ENCODE data around the gene RREB1. TPM values are rescaled to one million over a fixed set of nuclear protein-coding genes. Genes with fewer than 3 reads are reported as not detected.

RREB1 gene
- total RNA-seq, 1 experiment from 2014 or later, result 53.5 TPM

DNA sequence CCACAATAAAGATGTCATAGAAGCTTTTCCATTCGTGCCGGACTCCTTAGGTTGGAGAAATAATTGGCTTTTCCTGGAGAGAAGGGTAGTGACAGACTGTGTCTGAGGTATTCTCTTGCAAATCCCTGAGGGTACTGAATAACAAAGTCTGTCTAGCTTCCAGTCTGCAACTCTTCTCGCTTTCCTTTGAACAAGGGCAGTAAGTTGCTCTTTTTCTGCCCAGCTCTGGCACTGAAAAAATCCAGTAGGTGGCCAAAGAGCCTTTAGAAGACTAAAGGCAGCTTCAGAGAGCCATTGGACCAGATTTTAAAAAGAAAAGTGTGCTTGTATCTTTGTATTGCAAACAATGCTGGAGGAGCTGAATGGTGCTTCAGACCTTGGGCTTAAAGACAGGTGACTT lies 20.7 kb upstream of the RREB1 start:
- Mint-ChIP-seq H3K4me1 (ENCODE audit: insufficient read depth, unreplicated experiment) (no peaks in the 10 kb centered on the region), H3K27ac (ENCODE audit: low read depth, unreplicated experiment) (no peak overlapping the region), H3K9me3 (ENCODE audit: unreplicated experiment) (no peaks in the 10 kb centered on the region), H3K36me3 (ENCODE audit: insufficient read depth, unreplicated experiment) (no peaks in the 10 kb centered on the region), H3K4me3 (ENCODE audit: unreplicated experiment) (no peak overlapping the region), H3K27me3 (ENCODE audit: insufficient read depth, unreplicated experiment) (no peaks in the 10 kb centered on the region)
- TF ChIP-seq, protein P1, sequence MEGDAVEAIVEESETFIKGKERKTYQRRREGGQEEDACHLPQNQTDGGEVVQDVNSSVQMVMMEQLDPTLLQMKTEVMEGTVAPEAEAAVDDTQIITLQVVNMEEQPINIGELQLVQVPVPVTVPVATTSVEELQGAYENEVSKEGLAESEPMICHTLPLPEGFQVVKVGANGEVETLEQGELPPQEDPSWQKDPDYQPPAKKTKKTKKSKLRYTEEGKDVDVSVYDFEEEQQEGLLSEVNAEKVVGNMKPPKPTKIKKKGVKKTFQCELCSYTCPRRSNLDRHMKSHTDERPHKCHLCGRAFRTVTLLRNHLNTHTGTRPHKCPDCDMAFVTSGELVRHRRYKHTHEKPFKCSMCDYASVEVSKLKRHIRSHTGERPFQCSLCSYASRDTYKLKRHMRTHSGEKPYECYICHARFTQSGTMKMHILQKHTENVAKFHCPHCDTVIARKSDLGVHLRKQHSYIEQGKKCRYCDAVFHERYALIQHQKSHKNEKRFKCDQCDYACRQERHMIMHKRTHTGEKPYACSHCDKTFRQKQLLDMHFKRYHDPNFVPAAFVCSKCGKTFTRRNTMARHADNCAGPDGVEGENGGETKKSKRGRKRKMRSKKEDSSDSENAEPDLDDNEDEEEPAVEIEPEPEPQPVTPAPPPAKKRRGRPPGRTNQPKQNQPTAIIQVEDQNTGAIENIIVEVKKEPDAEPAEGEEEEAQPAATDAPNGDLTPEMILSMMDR (IDR thresholded peaks at IDR 0.05; ENCODE audit: unreplicated experiment), result no peak
- intact Hi-C loops (cut with micrococcal nuclease), result no loop called here
- no peak for DNase-seq (ENCODE audit: unreplicated experiment)
- no TSS peak for BruUV-seq (replicated peaks)
- CTCF ChIA-PET, result interaction anchor here (0.6 to 1.2 kb wide), 3 partner anchors 66 to 388 kb away, joined by 3 to 4 read pairs (median 4); no protein-coding TSS in a partner anchor
- POLR2A ChIA-PET, result interaction anchor here (1.4 kb wide), 1 partner anchor 29 kb away, joined by 5 read pairs; no protein-coding TSS in a partner anchor

DNA sequence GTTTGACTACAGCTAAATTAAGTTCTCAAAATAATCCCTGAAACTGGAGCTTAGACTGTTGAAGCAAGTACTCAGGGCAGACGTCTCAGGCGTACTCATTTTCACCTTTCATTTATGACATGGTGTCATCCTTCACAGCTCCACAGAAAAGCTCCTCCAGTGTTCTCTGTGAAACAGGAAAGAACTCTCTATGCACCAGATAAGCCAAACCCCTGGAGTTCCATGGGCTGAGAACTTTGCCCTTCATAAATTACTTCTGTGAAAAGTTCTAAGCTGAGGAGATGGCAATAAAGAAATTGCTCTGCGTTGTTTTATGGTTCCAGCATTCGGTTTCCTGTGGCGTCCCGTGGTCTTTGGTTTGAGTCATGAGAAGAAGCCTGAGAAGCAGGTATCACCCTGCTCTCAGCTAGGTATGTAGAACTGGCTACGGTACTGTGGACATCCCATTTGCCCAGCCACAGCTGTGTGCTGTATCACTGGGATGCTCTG lies 20.2 kb upstream of the RREB1 start:
- BruUV-seq (replicated peaks), result no TSS peak
- Mint-ChIP-seq H3K27ac (ENCODE audit: low read depth, unreplicated experiment) (no peak overlapping the region), H3K9me3 (ENCODE audit: unreplicated experiment) (no peaks in the 10 kb centered on the region), H3K27me3 (ENCODE audit: insufficient read depth, unreplicated experiment) (no peaks in the 10 kb centered on the region), H3K4me1 (ENCODE audit: insufficient read depth, unreplicated experiment) (no peaks in the 10 kb centered on the region), H3K36me3 (ENCODE audit: insufficient read depth, unreplicated experiment) (no peaks in the 10 kb centered on the region), H3K4me3 (ENCODE audit: unreplicated experiment) (no peak overlapping the region)
- ChIA-PET CTCF (interaction anchor here (0.6 to 1.2 kb wide), 2 partner anchors 15 to 388 kb away, joined by 3 read pairs; no protein-coding TSS in a partner anchor), POLR2A (interaction anchor here (1.4 kb wide), 1 partner anchor 29 kb away, joined by 5 read pairs; no protein-coding TSS in a partner anchor)
- intact Hi-C loops (cut with micrococcal nuclease), result no loop called here
- no peak for DNase-seq (ENCODE audit: unreplicated experiment)
- TF ChIP-seq, protein P1 (IDR thresholded peaks at IDR 0.05; ENCODE audit: unreplicated experiment), result no peak

DNA sequence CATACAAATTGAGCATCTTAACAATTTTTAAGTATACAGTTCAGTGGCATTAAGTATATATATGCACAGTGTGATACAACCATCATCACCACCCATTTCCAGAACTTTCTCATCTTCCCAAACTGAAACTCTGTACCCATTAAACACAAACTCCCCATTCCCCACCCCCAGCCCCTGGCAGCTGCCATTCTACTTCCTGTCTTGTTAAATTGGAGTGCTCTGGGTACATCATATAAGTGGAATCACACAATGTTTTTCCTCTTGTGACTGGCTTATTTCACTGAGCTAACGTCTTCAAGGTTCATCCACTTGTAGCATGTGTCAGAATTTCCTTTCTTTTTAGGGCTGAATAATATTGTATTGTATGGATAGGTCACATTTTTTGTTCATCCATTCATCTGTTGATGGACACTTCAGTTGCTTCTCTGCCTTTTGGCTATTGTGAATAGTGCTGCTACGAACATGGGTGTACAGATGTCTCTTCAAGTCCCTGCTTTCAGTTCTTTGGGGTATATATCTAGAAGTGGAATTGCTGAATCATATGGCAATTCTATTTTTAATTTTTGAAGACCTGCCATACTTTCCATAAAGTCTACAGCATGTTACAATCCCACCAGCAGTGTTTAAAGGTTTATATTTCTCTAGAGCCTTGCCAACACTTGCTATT lies 19.6 kb upstream of the RREB1 start:
- DNase-seq (ENCODE audit: unreplicated experiment), result no peak
- TF ChIP-seq, protein P1 (IDR thresholded peaks at IDR 0.05; ENCODE audit: unreplicated experiment), result no peak
- BruUV-seq (replicated peaks), result no TSS peak
- Mint-ChIP-seq H3K27me3 (ENCODE audit: insufficient read depth, unreplicated experiment) (no peaks in the 10 kb centered on the region), H3K27ac (ENCODE audit: low read depth, unreplicated experiment) (no peak overlapping the region), H3K9me3 (ENCODE audit: unreplicated experiment) (no peaks in the 10 kb centered on the region), H3K36me3 (ENCODE audit: insufficient read depth, unreplicated experiment) (no peaks in the 10 kb centered on the region), H3K4me1 (ENCODE audit: insufficient read depth, unreplicated experiment) (no peaks in the 10 kb centered on the region), H3K4me3 (ENCODE audit: unreplicated experiment) (no peak overlapping the region)
- CTCF ChIA-PET, result interaction anchor here (0.6 kb wide), 1 partner anchor 14 kb away, joined by 3 read pairs; no protein-coding TSS in a partner anchor
- POLR2A ChIA-PET, result interaction anchor here (1.4 kb wide), 1 partner anchor 30 kb away, joined by 5 read pairs; no protein-coding TSS in a partner anchor
- intact Hi-C loops (cut with micrococcal nuclease), result no loop called here

DNA sequence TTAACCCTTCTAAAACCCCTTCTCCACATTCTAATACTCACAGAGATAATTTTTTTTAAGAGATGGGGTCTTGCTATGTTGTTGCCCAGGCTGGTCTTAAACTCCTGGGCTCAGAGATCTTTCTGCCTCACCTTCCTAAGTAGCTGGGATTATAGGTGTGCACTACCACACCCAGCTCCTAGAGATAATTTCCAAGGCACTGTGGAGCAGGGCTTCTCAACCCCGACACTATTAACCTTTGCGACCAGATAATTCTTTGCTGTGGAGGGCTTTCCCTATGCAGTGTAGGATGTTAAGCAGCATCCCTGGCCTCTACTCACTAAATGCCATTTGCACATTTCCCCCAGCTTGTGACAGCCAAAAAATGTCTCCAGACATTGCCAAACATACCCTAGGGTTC lies 8.8 kb upstream of the RREB1 start:
- no peak overlapping the region for H3K27ac Mint-ChIP-seq (ENCODE audit: low read depth, unreplicated experiment)

More for the DNA sequence above, 8.8 kb upstream of the RREB1 start:
- no peak for DNase-seq (ENCODE audit: unreplicated experiment)
- ChIA-PET POLR2A (interaction anchor here (0.5 to 0.6 kb wide), 2 partner anchors 32 to 498 kb away, joined by 3 read pairs; no protein-coding TSS in a partner anchor), CTCF (no interaction called here)
- Mint-ChIP-seq H3K9me3 (ENCODE audit: unreplicated experiment) (no peaks in the 10 kb centered on the region), H3K36me3 (ENCODE audit: insufficient read depth, unreplicated experiment) (no peaks in the 10 kb centered on the region), H3K27me3 (ENCODE audit: insufficient read depth, unreplicated experiment) (no peaks in the 10 kb centered on the region), H3K4me3 (ENCODE audit: unreplicated experiment) (no peak overlapping the region), H3K4me1 (ENCODE audit: insufficient read depth, unreplicated experiment) (no peaks in the 10 kb centered on the region)
- intact Hi-C loops (cut with micrococcal nuclease), result no loop called here
- TF ChIP-seq, protein P1 (IDR thresholded peaks at IDR 0.05; ENCODE audit: unreplicated experiment), result no peak
- no TSS peak for BruUV-seq (replicated peaks)
